Ovary (tissue), 9 donors: Measurements from ENCODE around the gene TMEM128. TPM values are rescaled to one million over a fixed set of nuclear protein-coding genes. Genes with fewer than 3 reads are reported as not detected.

ENCODE experiments used
- DNase-seq, 5 donors: peaks; one replicate each; pipeline ENCODE4 v3.0.0-alpha.2; 2019 to 2020
- H3K27ac ChIP-seq, 2 donors: fragments of 200-600 bp; one replicate each; pipeline versions ENCODE4 v1.5.1 to v1.8.0; 2019 to 2022
- H3K27me3 ChIP-seq: fragments of 200-600 bp; one replicate; pipeline ENCODE4 v1.8.0; 2022
- H3K36me3 ChIP-seq: fragments of 200-600 bp; sonication (generic); one replicate; pipeline ENCODE4 v1.5.1; 2019
- H3K4me1 ChIP-seq: one replicate; pipeline ENCODE4 v1.8.1; 2013; ENCODE audit warnings: mild to moderate bottlenecking, moderate library complexity; ENCODE audit not compliant: insufficient read depth
- H3K4me3 ChIP-seq: fragments of 200-600 bp; sonication (generic); one replicate; pipeline ENCODE4 v1.5.1; 2017
- H3K9me3 ChIP-seq, 2 donors: fragments of 200-600 bp in 1 of 2; sonication (generic) in 1 of 2; one replicate each; pipeline versions ENCODE4 v1.5.1 to v1.8.1; 2013 to 2019; ENCODE audit warnings: mild to moderate bottlenecking in 1 of 2, moderate library complexity in 1 of 2
- EP300 ChIP-seq: sonication (generic); formaldehyde crosslinking; IDR thresholded peaks from one replicate; pipeline ENCODE4 v1.6.1; 2017; ENCODE audit warnings: antibody characterized with exemption
- POLR2A ChIP-seq: fragments of 450-650 bp; IDR thresholded peaks from one replicate; pipeline ENCODE4 v1.6.1; 2017; ENCODE audit warnings: antibody characterized with exemption, mild to moderate bottlenecking, moderate library complexity
- WGBS, 3 donors: extraction: QIAGEN DNeasy Blood & Tissue Kit in 1 of 3; methylation state at CpG; one replicate each; pipeline versions ENCODE4 v1.1.5 to v1.1.7; 2013 to 2017; 5-methylcytosine and 5-hydroxymethylcytosine counted together
- intact Hi-C, 4 donors: fragments of 100-400 bp; cut with DNase I; formaldehyde crosslinking; loops; one replicate each; pipeline versions ENCODE4 v1.11.0 to v1.15.1; 2022 to 2023
- polyA plus RNA-seq, 2 donors: library from polyadenylated mRNA; stranded (reverse); fragments of 200-250 nt in 1 of 2; fragments of 350-450 nt in 1 of 2; fragmentation: Illumina TruSeq in 1 of 2; extraction: RNeasy Lipid Tissue Mini Kit (QIAGEN cat#74804) in 1 of 2; gene quantifications; one replicate each; pipeline ENCODE4 v1.2.3, GENCODE V29; 2013 to 2014
- total RNA-seq, 7 donors: library from RNA; depleted of rRNA in 2 of 7; stranded (reverse); fragments of >200 nt in 2 of 7; fragmentation: NEBNext Ultra II Directional in 3 of 7; extraction: Animal tissue kit (Norgen Biotek cat#: 25700) in 3 of 7; gene quantifications; one replicate each; pipeline versions ENCODE4 v1.1.0 to v1.2.4, GENCODE V29; 2016 to 2023
- TF ChIP-seq, protein P1 (sequence below), 3 donors: fragments of 450-650 bp in 2 of 3; fragments of 200-600 bp in 1 of 3; IDR thresholded peaks; one replicate each; pipeline versions ENCODE4 v1.5.1 to v1.8.0; 2016 to 2022; ENCODE audit warnings: antibody characterized with exemption in 3 of 3, mild to moderate bottlenecking in 1 of 3
- donor health status: DM: no; HTN: no; CAD: no; lungs with moderate emphysema.
- donor health status: DM: no; HTN: no; CAD: no.
- donor health status: Bipolar disorder and iron deficiency.
- donor health status: DM: yes; HTN: yes; CAD: no.
- donor health status: DM: no; HTN: no; CAD: no.
- donor health status: DM: yes; HTN: yes; CAD: no.

Gene TMEM128
- total and polyA plus RNA-seq, 9 donors, result 19.0 to 41.7 (median 28.0) TPM

GRCh38 chr4:4289941-4290850 is 42.2 kb upstream of the TMEM128 start, which contains the start of the genes LYAR and ZBTB49:
LYAR (minus strand) TSS chr4:4290154; CDS start chr4:4283742, 6,412 bp downstream.
ZBTB49 (plus strand) TSS chr4:4290251; CDS start chr4:4299946, 9,695 bp downstream.
- TF ChIP-seq EP300 (no peak), POLR2A (peak; percentile 46)
- TF ChIP-seq, protein P1, sequence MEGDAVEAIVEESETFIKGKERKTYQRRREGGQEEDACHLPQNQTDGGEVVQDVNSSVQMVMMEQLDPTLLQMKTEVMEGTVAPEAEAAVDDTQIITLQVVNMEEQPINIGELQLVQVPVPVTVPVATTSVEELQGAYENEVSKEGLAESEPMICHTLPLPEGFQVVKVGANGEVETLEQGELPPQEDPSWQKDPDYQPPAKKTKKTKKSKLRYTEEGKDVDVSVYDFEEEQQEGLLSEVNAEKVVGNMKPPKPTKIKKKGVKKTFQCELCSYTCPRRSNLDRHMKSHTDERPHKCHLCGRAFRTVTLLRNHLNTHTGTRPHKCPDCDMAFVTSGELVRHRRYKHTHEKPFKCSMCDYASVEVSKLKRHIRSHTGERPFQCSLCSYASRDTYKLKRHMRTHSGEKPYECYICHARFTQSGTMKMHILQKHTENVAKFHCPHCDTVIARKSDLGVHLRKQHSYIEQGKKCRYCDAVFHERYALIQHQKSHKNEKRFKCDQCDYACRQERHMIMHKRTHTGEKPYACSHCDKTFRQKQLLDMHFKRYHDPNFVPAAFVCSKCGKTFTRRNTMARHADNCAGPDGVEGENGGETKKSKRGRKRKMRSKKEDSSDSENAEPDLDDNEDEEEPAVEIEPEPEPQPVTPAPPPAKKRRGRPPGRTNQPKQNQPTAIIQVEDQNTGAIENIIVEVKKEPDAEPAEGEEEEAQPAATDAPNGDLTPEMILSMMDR (IDR thresholded peaks at IDR 0.05), result no peak
- Histone ChIP-seq H3K4me3 (peak within 1 kb of the TSS; percentile 76), H3K9me3 (no peaks in the 10 kb centered on the region), H3K27ac (peak within 1 kb of the TSS; percentile 36 to 77), H3K36me3 (no peaks in the 10 kb centered on the region), H3K4me1 (peaks cover 13% of the 10 kb centered on the region), H3K27me3 (no peaks in the 10 kb centered on the region)
- peak; percentile 95 to 98 (median 95) for DNase-seq
- intact Hi-C loops, result no loop called here
- WGBS, 3 donors, result 0% methylated on average over 49 to 77 of the region's 77 CpGs

GRCh38 chr4:4289597-4289940 is 41.5 kb upstream of the TMEM128 start:
- peak overlapping the region; percentile 76 for H3K4me3 ChIP-seq
- intact Hi-C loops, result no loop called here
- no peak for TF ChIP-seq EP300
- TF ChIP-seq POLR2A, result no peak
- TF ChIP-seq, protein P1 (IDR thresholded peaks at IDR 0.05), result no peak
- H3K36me3 ChIP-seq, result no peaks in the 10 kb centered on the region
- H3K4me1 ChIP-seq, result peaks cover 15% of the 10 kb centered on the region
- 0 to 1% (median 0%) methylated on average over 10 of the region's 10 CpGs for WGBS, 3 donors
- H3K9me3 ChIP-seq, result no peaks in the 10 kb centered on the region
- H3K27ac ChIP-seq, result peak overlapping the region in 1 of 2 donors; percentile 77
- no peaks in the 10 kb centered on the region for H3K27me3 ChIP-seq
- DNase-seq, result peak in 1 of 5 donors; percentile 20

GRCh38 chr4:4289055-4289454 is 41.0 kb upstream of the TMEM128 start:
- H3K27me3 ChIP-seq, result no peaks in the 10 kb centered on the region
- 16 to 23% (median 16%) methylated on average over 3 of the region's 3 CpGs for WGBS, 3 donors
- DNase-seq, result no peak
- H3K9me3 ChIP-seq, result no peaks in the 10 kb centered on the region
- TF ChIP-seq, protein P1 (IDR thresholded peaks at IDR 0.05), result no peak
- TF ChIP-seq POLR2A (no peak), EP300 (no peak)
- peak overlapping the region; percentile 76 for H3K4me3 ChIP-seq
- no peak overlapping the region for H3K27ac ChIP-seq
- intact Hi-C loops, result no loop called here
- H3K36me3 ChIP-seq, result no peaks in the 10 kb centered on the region
- H3K4me1 ChIP-seq, result peaks cover 15% of the 10 kb centered on the region

DNA sequence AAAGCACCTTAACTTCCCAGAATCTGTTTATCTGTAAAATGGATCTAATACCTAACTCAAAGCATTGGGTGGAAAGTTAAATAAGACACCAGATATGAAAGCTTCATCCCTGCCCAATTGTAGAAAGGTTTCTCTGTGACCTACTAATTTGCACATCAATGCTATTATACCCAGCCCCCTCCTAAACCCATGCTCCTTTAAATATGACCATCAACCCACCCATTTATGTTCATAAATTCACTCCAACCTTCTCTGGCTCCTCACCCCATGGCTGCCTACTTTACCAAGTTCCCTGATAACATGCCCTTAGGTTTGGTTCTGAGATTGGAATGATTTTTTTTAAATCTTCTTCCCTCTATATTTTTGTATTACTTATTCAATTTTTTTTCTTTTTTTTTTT is 40.1 kb upstream of the TMEM128 start:
- Histone ChIP-seq H3K9me3 (no peaks in the 10 kb centered on the region), H3K4me1 (peaks cover 15% of the 10 kb centered on the region), H3K27me3 (no peaks in the 10 kb centered on the region), H3K36me3 (no peaks in the 10 kb centered on the region), H3K27ac (no peak overlapping the region), H3K4me3 (no peak overlapping the region)
- TF ChIP-seq POLR2A, result no peak
- TF ChIP-seq, protein P1 (IDR thresholded peaks at IDR 0.05), result no peak
- TF ChIP-seq EP300, result no peak
- intact Hi-C loops, result no loop called here
- DNase-seq, result no peak
